ENCODE results near the gene EPC1. TPM values are rescaled to one million over a fixed set of nuclear protein-coding genes. Genes with fewer than 3 reads are reported as not detected.

The EPC1 gene
- total and polyA plus RNA-seq, 9 of the 15 experiments (the other 6 are each of a cell fraction or from before 2014, with no cell fraction given): 7.0 to 43.6 (median 16.1) TPM

GRCh38 chr10:32378363-32379317, 31.7 kb upstream of the EPC1 start (continued):
- TF ChIP-seq SOX6 (IDR thresholded peaks at IDR 0.05) (peak; percentile 46), DMBX1 (CRISPR knock-in tag; IDR thresholded peaks at IDR 0.05; ENCODE audit: borderline replicate concordance) (no peak), ZNF830 (CRISPR knock-in tag; IDR thresholded peaks at IDR 0.05) (no peak), RBBP5 (IDR thresholded peaks at IDR 0.05; ENCODE audit: borderline replicate concordance, insufficient read depth, low read length, poor library complexity, severe bottlenecking) (peak; percentile 59), SRSF7 (optimal IDR thresholded peaks at IDR 0.05; ENCODE audit: low read depth, low read length) (no peak), TEAD4 (IDR thresholded peaks at IDR 0.05; ENCODE audit: low read length) (peak; percentile 41), TEAD4 (CRISPR knock-in tag; IDR thresholded peaks at IDR 0.05; ENCODE audit: borderline replicate concordance) (no peak), LCOR (CRISPR knock-in tag; IDR thresholded peaks at IDR 0.05) (no peak; the same call in none of the 2 replicates), ZNF512 (tag; IDR thresholded peaks at IDR 0.05) (peak; percentile 84), E2F1 (CRISPR knock-in tag; IDR thresholded peaks at IDR 0.05) (no peak), ZNF586 (CRISPR knock-in tag; conservative IDR thresholded peaks at IDR 0.05) (no peak), ETV5 (CRISPR knock-in tag; IDR thresholded peaks at IDR 0.05; ENCODE audit: low read depth) (0 out of 2 replicates have a peak, but pooled peaks have one; percentile 27), ZNF384 (IDR thresholded peaks at IDR 0.05; ENCODE audit: low read depth, low read length) (peak; percentile 98), HOXB6 (CRISPR knock-in tag; IDR thresholded peaks at IDR 0.05; ENCODE audit: borderline replicate concordance) (no peak), ESRRA (IDR thresholded peaks at IDR 0.05; ENCODE audit: borderline replicate concordance, low read depth) (0 out of 2 replicates have a peak, but pooled peaks have one; percentile 17), ZNF134 (CRISPR knock-in tag; conservative IDR thresholded peaks at IDR 0.05) (no peak), ZFPM2 (CRISPR knock-in tag; IDR thresholded peaks at IDR 0.05) (no peak), PHF8 (IDR thresholded peaks at IDR 0.05; ENCODE audit: borderline replicate concordance, low read length) (peak; percentile 60), MTA3 (IDR thresholded peaks at IDR 0.05; ENCODE audit: borderline replicate concordance) (peak; percentile 76; the same call in 1 of the 2 replicates), HNRNPH1 (optimal IDR thresholded peaks at IDR 0.05; ENCODE audit: low read depth, low read length) (no peak), ATF2 (CRISPR knock-in tag; IDR thresholded peaks at IDR 0.05) (no peak), JUND (IDR thresholded peaks at IDR 0.05; ENCODE audit: borderline replicate concordance, low read depth, low read length) (no peak), JUND (tag; IDR thresholded peaks at IDR 0.05; ENCODE audit: borderline replicate concordance, low read depth, low read length) (peak; percentile 47; the same call in 1 of the 3 replicates), PHB (CRISPR knock-in tag; IDR thresholded peaks at IDR 0.05) (no peak), TCFL5 (CRISPR knock-in tag; conservative IDR thresholded peaks at IDR 0.05) (no peak)

Measured in K562 (cell line).